Fibroblast of upper back skin (primary cell): ENCODE measurements around the gene TTLL8.

Source experiments
- DNase-seq: peaks from one replicate; pipeline ENCODE4 v3.0.0-alpha.2; 2013

TTLL8 gene

GRCh38 chr22:50082961-50083461 is 24.9 kb upstream of the TTLL8 start:
- no peak for DNase-seq

GRCh38 chr22:50082197-50082715 is 24.2 kb upstream of the TTLL8 start:
- DNase-seq, result no peak

- DNase-seq, result no peak
These were observed 23.5 kb upstream of the TTLL8 start for GRCh38 chr22:50081426-50082196.

GRCh38 chr22:50080077-50080465 is 22.0 kb upstream of the TTLL8 start:
- no peak for DNase-seq

- DNase-seq, result no peak
These were observed 20.7 kb upstream of the TTLL8 start for GRCh38 chr22:50078761-50079160.

- no peak for DNase-seq
These were observed 20.1 kb upstream of the TTLL8 start for GRCh38 chr22:50078246-50078645.

GRCh38 chr22:50076646-50077535 is 18.8 kb upstream of the TTLL8 start:
- DNase-seq, result no peak

GRCh38 chr22:50074551-50075530 is 16.7 kb upstream of the TTLL8 start:
- DNase-seq, result no peak

- no peak for DNase-seq
These were observed 16.0 kb upstream of the TTLL8 start for GRCh38 chr22:50074056-50074455.

- DNase-seq, result no peak
These were observed 14.8 kb upstream of the TTLL8 start for GRCh38 chr22:50072714-50073538.

GRCh38 chr22:50072167-50072555 is 14.1 kb upstream of the TTLL8 start:
- no peak for DNase-seq

- no peak for DNase-seq
These were observed 13.5 kb upstream of the TTLL8 start for GRCh38 chr22:50071432-50072166.

GRCh38 chr22:50070366-50070765 is 12.3 kb upstream of the TTLL8 start:
- DNase-seq, result no peak

GRCh38 chr22:50068096-50068495 is 10.0 kb upstream of the TTLL8 start:
- DNase-seq, result no peak

GRCh38 chr22:50067244-50067643 is 9.1 kb upstream of the TTLL8 start:
- no peak for DNase-seq

GRCh38 chr22:50064453-50064852 is 6.4 kb upstream of the TTLL8 start:
- no peak for DNase-seq

- no peak for DNase-seq
These were observed 5.7 kb upstream of the TTLL8 start for GRCh38 chr22:50063589-50064393.

GRCh38 chr22:50062509-50063135 is 4.5 kb upstream of the TTLL8 start:
- DNase-seq, result no peak

- no peak for DNase-seq
These were observed 3.8 kb upstream of the TTLL8 start for GRCh38 chr22:50061824-50062355.
